ENCODE results near the gene OR9Q1. TPM values are rescaled to one million over a fixed set of nuclear protein-coding genes. Genes with fewer than 3 reads are reported as not detected.
"Not testable (repeated sequence)": the region's sequence is repeated elsewhere in the genome, so short reads cannot be mapped to it uniquely, and the experiment has no call there.

Gene OR9Q1
- total RNA-seq, 4 donors from 2014 or later, result not detected

- Histone ChIP-seq H3K4me1 (no peaks in the 10 kb centered on the region), H3K36me3 (no peaks in the 10 kb centered on the region), H3K27me3 (no peaks in the 10 kb centered on the region), H3K9me3 (no peaks in the 10 kb centered on the region), H3K27ac (replicated peaks in 1 of 4) (no peak overlapping the region), H3K4me3 (no peak overlapping the region)
- 82% methylated on average over 1 of the region's 1 CpG for WGBS
- DNase-seq (ENCODE audit: extremely low spot score), result peak; percentile 68
- TF ChIP-seq, protein P1, sequence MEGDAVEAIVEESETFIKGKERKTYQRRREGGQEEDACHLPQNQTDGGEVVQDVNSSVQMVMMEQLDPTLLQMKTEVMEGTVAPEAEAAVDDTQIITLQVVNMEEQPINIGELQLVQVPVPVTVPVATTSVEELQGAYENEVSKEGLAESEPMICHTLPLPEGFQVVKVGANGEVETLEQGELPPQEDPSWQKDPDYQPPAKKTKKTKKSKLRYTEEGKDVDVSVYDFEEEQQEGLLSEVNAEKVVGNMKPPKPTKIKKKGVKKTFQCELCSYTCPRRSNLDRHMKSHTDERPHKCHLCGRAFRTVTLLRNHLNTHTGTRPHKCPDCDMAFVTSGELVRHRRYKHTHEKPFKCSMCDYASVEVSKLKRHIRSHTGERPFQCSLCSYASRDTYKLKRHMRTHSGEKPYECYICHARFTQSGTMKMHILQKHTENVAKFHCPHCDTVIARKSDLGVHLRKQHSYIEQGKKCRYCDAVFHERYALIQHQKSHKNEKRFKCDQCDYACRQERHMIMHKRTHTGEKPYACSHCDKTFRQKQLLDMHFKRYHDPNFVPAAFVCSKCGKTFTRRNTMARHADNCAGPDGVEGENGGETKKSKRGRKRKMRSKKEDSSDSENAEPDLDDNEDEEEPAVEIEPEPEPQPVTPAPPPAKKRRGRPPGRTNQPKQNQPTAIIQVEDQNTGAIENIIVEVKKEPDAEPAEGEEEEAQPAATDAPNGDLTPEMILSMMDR (IDR thresholded peaks at IDR 0.05), result no peak
- TF ChIP-seq EP300 (IDR thresholded peaks at IDR 0.05), result no peak
- TF ChIP-seq POLR2A (IDR thresholded peaks at IDR 0.05; ENCODE audit: low read depth), result no peak
- no peak for TF ChIP-seq POLR2AphosphoS5 (IDR thresholded peaks at IDR 0.05)
- intact Hi-C loops (cut with DNase I), result no loop called here
Measured at GRCh38 chr11:57979532-57980079, 44.1 kb upstream of the OR9Q1 start.

- 83% methylated on average over 2 of the region's 2 CpGs for WGBS
- H3K36me3 ChIP-seq, result no peaks in the 10 kb centered on the region
- intact Hi-C loops (cut with DNase I), result no loop called here
Measured at GRCh38 chr11:57980201-57980600, 43.5 kb upstream of the OR9Q1 start.

GRCh38 chr11:57981536-57981935 lies 42.1 kb upstream of the OR9Q1 start:
- Histone ChIP-seq H3K27ac (replicated peaks in 1 of 4) (no peak overlapping the region), H3K4me1 (no peaks in the 10 kb centered on the region), H3K36me3 (no peaks in the 10 kb centered on the region), H3K4me3 (no peak overlapping the region), H3K9me3 (no peaks in the 10 kb centered on the region), H3K27me3 (no peaks in the 10 kb centered on the region)
- no peak for DNase-seq (ENCODE audit: extremely low spot score)
- WGBS, result 81% methylated on average over 3 of the region's 3 CpGs
- TF ChIP-seq, protein P1 (IDR thresholded peaks at IDR 0.05), result no peak
- no peak for TF ChIP-seq POLR2A (IDR thresholded peaks at IDR 0.05; ENCODE audit: low read depth)
- no peak for TF ChIP-seq EP300 (IDR thresholded peaks at IDR 0.05)
- TF ChIP-seq POLR2AphosphoS5 (IDR thresholded peaks at IDR 0.05), result no peak
- intact Hi-C loops (cut with DNase I), result no loop called here

More at GRCh38 chr11:57980201-57980600, 43.5 kb upstream of the OR9Q1 start:
- no peaks in the 10 kb centered on the region for H3K4me1 ChIP-seq
- TF ChIP-seq, protein P1 (IDR thresholded peaks at IDR 0.05), result no peak
- TF ChIP-seq EP300 (IDR thresholded peaks at IDR 0.05) (no peak), POLR2A (IDR thresholded peaks at IDR 0.05; ENCODE audit: low read depth) (no peak), POLR2AphosphoS5 (IDR thresholded peaks at IDR 0.05) (no peak)
- H3K4me3 ChIP-seq, result no peak overlapping the region
- DNase-seq (ENCODE audit: extremely low spot score), result peak; percentile 78
- H3K27ac ChIP-seq (replicated peaks in 1 of 4), result no peak overlapping the region
- H3K27me3 ChIP-seq, result no peaks in the 10 kb centered on the region
- no peaks in the 10 kb centered on the region for H3K9me3 ChIP-seq

DNA sequence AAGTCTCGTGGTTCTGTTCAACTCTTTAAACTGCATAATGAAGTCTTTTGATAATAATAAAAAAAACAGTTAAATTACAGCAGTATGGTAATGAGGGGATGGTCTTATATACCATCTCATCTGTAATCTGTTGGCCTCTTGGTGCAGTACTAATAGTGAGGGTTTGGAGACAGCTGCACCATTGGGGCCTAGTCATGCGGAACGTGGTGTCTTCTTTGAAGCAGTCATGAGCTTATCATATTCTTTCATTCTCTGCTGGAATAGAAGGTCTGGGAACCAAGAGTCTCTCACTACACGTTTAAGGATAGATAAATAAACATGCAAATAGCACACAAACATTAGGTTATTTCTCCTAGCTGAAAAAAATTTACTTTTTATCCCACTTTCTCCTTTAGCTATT lies 40.9 kb upstream of the OR9Q1 start:
- no peak for DNase-seq (ENCODE audit: extremely low spot score)
- intact Hi-C loops (cut with DNase I), result no loop called here
- TF ChIP-seq, protein P1 (IDR thresholded peaks at IDR 0.05), result no peak
- TF ChIP-seq POLR2A (IDR thresholded peaks at IDR 0.05; ENCODE audit: low read depth), result no peak
- TF ChIP-seq POLR2AphosphoS5 (IDR thresholded peaks at IDR 0.05), result no peak
- TF ChIP-seq EP300 (IDR thresholded peaks at IDR 0.05), result no peak
- Histone ChIP-seq H3K36me3 (no peaks in the 10 kb centered on the region), H3K4me1 (no peaks in the 10 kb centered on the region), H3K27ac (replicated peaks in 1 of 4) (no peak overlapping the region), H3K4me3 (no peak overlapping the region), H3K27me3 (no peaks in the 10 kb centered on the region), H3K9me3 (peaks cover 0 to 5% (median 0%) of the 10 kb centered on the region in 4 donors)
- WGBS, result 69% methylated on average over 4 of the region's 4 CpGs

GRCh38 chr11:57983191-57983590 lies 40.5 kb upstream of the OR9Q1 start:
- WGBS, result 74% methylated on average over 3 of the region's 3 CpGs
- Histone ChIP-seq H3K4me1 (no peaks in the 10 kb centered on the region), H3K9me3 (peaks cover 0 to 7% (median 0%) of the 10 kb centered on the region in 4 donors), H3K27ac (replicated peaks in 1 of 4) (no peak overlapping the region), H3K36me3 (no peaks in the 10 kb centered on the region), H3K4me3 (no peak overlapping the region), H3K27me3 (no peaks in the 10 kb centered on the region)
- intact Hi-C loops (cut with DNase I), result no loop called here
- no peak for DNase-seq (ENCODE audit: extremely low spot score)
- TF ChIP-seq POLR2A (IDR thresholded peaks at IDR 0.05; ENCODE audit: low read depth) (no peak), POLR2AphosphoS5 (IDR thresholded peaks at IDR 0.05) (no peak), EP300 (IDR thresholded peaks at IDR 0.05) (no peak)
- TF ChIP-seq, protein P1 (IDR thresholded peaks at IDR 0.05), result no peak

GRCh38 chr11:57999523-57999922 lies 24.2 kb upstream of the OR9Q1 start:
- H3K9me3 ChIP-seq; H3K4me1 ChIP-seq; H3K27me3 ChIP-seq; DNase-seq (ENCODE audit: extremely low spot score); intact Hi-C loops (cut with DNase I); H3K4me3 ChIP-seq; H3K27ac ChIP-seq (replicated peaks in 1 of 4); H3K36me3 ChIP-seq: not testable (repeated sequence)
- WGBS, result 72% methylated on average over 5 of the region's 13 CpGs

- H3K9me3 ChIP-seq; intact Hi-C loops (cut with DNase I); H3K27me3 ChIP-seq; H3K36me3 ChIP-seq; H3K4me1 ChIP-seq; H3K4me3 ChIP-seq; H3K27ac ChIP-seq (replicated peaks in 1 of 4); DNase-seq (ENCODE audit: extremely low spot score): not testable (repeated sequence)
- WGBS, result 88% methylated on average over 10 of the region's 10 CpGs
Measured at GRCh38 chr11:58000021-58000420, 23.7 kb upstream of the OR9Q1 start.
